ENCODE measurements around the gene VN1R5. TPM values are rescaled to one million over a fixed set of nuclear protein-coding genes. Genes with fewer than 3 reads are reported as not detected.
"Not testable (repeated sequence)": the region's sequence is repeated elsewhere in the genome, so short reads cannot be mapped to it uniquely, and the experiment has no call there.

VN1R5 gene
- total and polyA plus RNA-seq, 7 experiments from 2014 or later, result not detected

GRCh38 chr1:247212627-247213617 lies 43.0 kb upstream of the VN1R5 start:
- peaks cover 1 to 14% (median 8%) of the 10 kb centered on the region in 5 donors for H3K36me3 Mint-ChIP-seq

GRCh38 chr1:247216261-247216660 lies 39.6 kb upstream of the VN1R5 start:
- Histone ChIP-seq H3K4me1 (ENCODE audit: control insufficient read depth in 2 of 2, insufficient read depth in 2 of 2, low read length in 2 of 2) (no peaks in the 10 kb centered on the region), H3K4me3 (ENCODE audit: low read length) (no peak overlapping the region), H3K27me3 (ENCODE audit: control insufficient read depth in 2 of 2, insufficient read depth in 2 of 2, low read length in 2 of 2) (no peaks in the 10 kb centered on the region), H3K27ac (ENCODE audit: low read depth, low read length) (no peak overlapping the region), H3K9me3 (ENCODE audit: control insufficient read depth in 2 of 3, low read length in 3 of 3) (no peaks in the 10 kb centered on the region), H3K36me3 (ENCODE audit: control insufficient read depth in 2 of 3, insufficient read depth in 3 of 3, low read length in 3 of 3) (no peaks in the 10 kb centered on the region)
- peak overlapping the region in 6 of 10 donors; percentile 26 to 82 (median 54) for H3K4me3 Mint-ChIP-seq
- H3K27me3 Mint-ChIP-seq, result peaks cover under 1 to 9% (median 5%) of the 10 kb centered on the region in 5 donors
- H3K9me3 Mint-ChIP-seq, result peaks cover 0 to 5% (median 0%) of the 10 kb centered on the region in 11 donors
- no peak for ATAC-seq
- POLR2A ChIA-PET, result interaction anchor here (0.5 kb wide), 1 partner anchor 24 kb away, joined by 4 read pairs; no protein-coding TSS in a partner anchor
- peak overlapping the region in 1 of 9 donors; percentile 18 for H3K27ac Mint-ChIP-seq
- H3K4me1 Mint-ChIP-seq, result peaks cover 0 to 55% (median 34%) of the 10 kb centered on the region in 7 donors
- CTCF ChIA-PET, result no interaction called here
- H3K36me3 Mint-ChIP-seq, result peaks cover 0 to 5% (median 0%) of the 10 kb centered on the region in 5 donors
- intact Hi-C loops (cut with micrococcal nuclease), result no loop called here
- no peak for DNase-seq

More at GRCh38 chr1:247212627-247213617, 43.0 kb upstream of the VN1R5 start:
- peaks cover 0 to 3% (median under 1%) of the 10 kb centered on the region in 5 donors for H3K27me3 Mint-ChIP-seq
- Histone ChIP-seq H3K36me3 (ENCODE audit: control insufficient read depth in 2 of 3, insufficient read depth in 3 of 3, low read length in 3 of 3) (peaks cover 0 to 5% (median 0%) of the 10 kb centered on the region in 3 experiments), H3K4me3 (ENCODE audit: low read length) (no peak overlapping the region), H3K4me1 (ENCODE audit: control insufficient read depth in 2 of 2, insufficient read depth in 2 of 2, low read length in 2 of 2) (peaks cover 12 to 13% of the 10 kb centered on the region in 2 donors), H3K27ac (ENCODE audit: low read depth, low read length) (no peak overlapping the region), H3K9me3 (ENCODE audit: control insufficient read depth in 2 of 3, low read length in 3 of 3) (no peaks in the 10 kb centered on the region), H3K27me3 (ENCODE audit: control insufficient read depth in 2 of 2, insufficient read depth in 2 of 2, low read length in 2 of 2) (no peaks in the 10 kb centered on the region)
- ChIA-PET POLR2A (interaction anchor here (0.8 to 1.0 kb wide), 2 partner anchors 82 to 118 kb away, joined by 3 read pairs; no protein-coding TSS in a partner anchor), CTCF (interaction anchor here (1.0 kb wide), 1 partner anchor 44 kb away, joined by 4 read pairs; no protein-coding TSS in a partner anchor)
- peak overlapping the region in 4 of 10 donors; percentile 14 to 95 (median 61) for H3K4me3 Mint-ChIP-seq
- no peak for ATAC-seq
- DNase-seq, result no peak
- intact Hi-C loops (cut with micrococcal nuclease), result loop anchor here in 1 of 2 donors (5.0 kb wide), 2 partner anchors 91 to 194 kb away; no protein-coding TSS in a partner anchor
- peaks cover 14 to 80% (median 58%) of the 10 kb centered on the region in 7 donors for H3K4me1 Mint-ChIP-seq
- peak overlapping the region in 7 of 9 donors; percentile 30 to 93 (median 64) for H3K27ac Mint-ChIP-seq
- peaks cover 0 to 2% (median 0%) of the 10 kb centered on the region in 11 donors for H3K9me3 Mint-ChIP-seq

- Mint-ChIP-seq H3K9me3 (peaks cover 0 to 16% (median 6%) of the 10 kb centered on the region in 11 donors), H3K27me3 (peaks cover 5 to 18% (median 11%) of the 10 kb centered on the region in 5 donors), H3K4me3 (no peak overlapping the region), H3K36me3 (peaks cover 0 to 5% (median 0%) of the 10 kb centered on the region in 5 donors), H3K4me1 (peaks cover 0 to 36% (median 17%) of the 10 kb centered on the region in 7 donors), H3K27ac (no peak overlapping the region)
- H3K36me3 ChIP-seq (ENCODE audit: control insufficient read depth in 2 of 3, insufficient read depth in 3 of 3, low read length in 3 of 3), result no peaks in the 10 kb centered on the region
- no peaks in the 10 kb centered on the region for H3K9me3 ChIP-seq (ENCODE audit: control insufficient read depth in 2 of 3, low read length in 3 of 3)
- ATAC-seq, result no peak
- no peak for DNase-seq
- H3K27ac ChIP-seq (ENCODE audit: low read depth, low read length), result no peak overlapping the region
- CTCF ChIA-PET, result no interaction called here
- H3K4me1 ChIP-seq (ENCODE audit: control insufficient read depth in 2 of 2, insufficient read depth in 2 of 2, low read length in 2 of 2), result no peaks in the 10 kb centered on the region
- no peaks in the 10 kb centered on the region for H3K27me3 ChIP-seq (ENCODE audit: control insufficient read depth in 2 of 2, insufficient read depth in 2 of 2, low read length in 2 of 2)
- H3K4me3 ChIP-seq (ENCODE audit: low read length), result no peak overlapping the region
- intact Hi-C loops (cut with micrococcal nuclease), result no loop called here
- POLR2A ChIA-PET, result no interaction called here
These were observed 37.7 kb upstream of the VN1R5 start for GRCh38 chr1:247218121-247218651.

- H3K4me1 ChIP-seq (ENCODE audit: control insufficient read depth in 2 of 2, insufficient read depth in 2 of 2, low read length in 2 of 2); POLR2A ChIA-PET; CTCF ChIA-PET; DNase-seq; H3K36me3 ChIP-seq (ENCODE audit: control insufficient read depth in 2 of 3, insufficient read depth in 3 of 3, low read length in 3 of 3); intact Hi-C loops (cut with micrococcal nuclease); ATAC-seq; H3K27ac ChIP-seq (ENCODE audit: low read depth, low read length); H3K4me3 ChIP-seq (ENCODE audit: low read length); H3K27me3 ChIP-seq (ENCODE audit: control insufficient read depth in 2 of 2, insufficient read depth in 2 of 2, low read length in 2 of 2); H3K27ac Mint-ChIP-seq; H3K4me3 Mint-ChIP-seq; H3K9me3 ChIP-seq (ENCODE audit: control insufficient read depth in 2 of 3, low read length in 3 of 3): not testable (repeated sequence)
- Mint-ChIP-seq H3K4me1 (peaks cover 0 to 15% (median 7%) of the 10 kb centered on the region in 7 donors), H3K9me3 (peaks cover 6 to 35% (median 17%) of the 10 kb centered on the region in 11 donors), H3K27me3 (peaks cover 3 to 28% (median 16%) of the 10 kb centered on the region in 5 donors), H3K36me3 (peaks cover 0 to 12% (median 7%) of the 10 kb centered on the region in 5 donors)
These were observed 35.6 kb upstream of the VN1R5 start for GRCh38 chr1:247220280-247220679.

- H3K27me3 ChIP-seq (ENCODE audit: control insufficient read depth in 2 of 2, insufficient read depth in 2 of 2, low read length in 2 of 2), result no peaks in the 10 kb centered on the region
- H3K27ac ChIP-seq (ENCODE audit: low read depth, low read length), result no peak overlapping the region
- Mint-ChIP-seq H3K9me3 (peaks cover 6 to 52% (median 19%) of the 10 kb centered on the region in 11 donors), H3K4me1 (no peaks in the 10 kb centered on the region), H3K4me3 (no peak overlapping the region), H3K27ac (no peak overlapping the region), H3K27me3 (peaks cover 3 to 33% (median 16%) of the 10 kb centered on the region in 5 donors), H3K36me3 (peaks cover 0 to 12% (median 7%) of the 10 kb centered on the region in 5 donors)
- POLR2A ChIA-PET, result interaction anchor here (0.6 kb wide), 1 partner anchor 586 kb away, joined by 3 read pairs; no protein-coding TSS in a partner anchor
- CTCF ChIA-PET, result no interaction called here
- no peaks in the 10 kb centered on the region for H3K36me3 ChIP-seq (ENCODE audit: control insufficient read depth in 2 of 3, insufficient read depth in 3 of 3, low read length in 3 of 3)
- ATAC-seq (no peak), DNase-seq (no peak)
- H3K9me3 ChIP-seq (ENCODE audit: control insufficient read depth in 2 of 3, low read length in 3 of 3), result peaks cover 0 to under 1% (median 0%) of the 10 kb centered on the region in 3 experiments
- H3K4me1 ChIP-seq (ENCODE audit: control insufficient read depth in 2 of 2, insufficient read depth in 2 of 2, low read length in 2 of 2), result no peaks in the 10 kb centered on the region
- no peak overlapping the region for H3K4me3 ChIP-seq (ENCODE audit: low read length)
- intact Hi-C loops (cut with micrococcal nuclease), result no loop called here
These were observed 33.0 kb upstream of the VN1R5 start for GRCh38 chr1:247222840-247223239.

- H3K36me3 ChIP-seq (ENCODE audit: control insufficient read depth in 2 of 3, insufficient read depth in 3 of 3, low read length in 3 of 3), result no peaks in the 10 kb centered on the region
- Mint-ChIP-seq H3K9me3 (peaks cover 13 to 66% (median 30%) of the 10 kb centered on the region in 11 donors), H3K36me3 (peaks cover 0 to 14% (median 4%) of the 10 kb centered on the region in 5 donors), H3K4me3 (no peak overlapping the region), H3K27ac (no peak overlapping the region), H3K27me3 (peaks cover 0 to 33% (median 10%) of the 10 kb centered on the region in 5 donors), H3K4me1 (no peaks in the 10 kb centered on the region)
- no peak for DNase-seq
- ChIA-PET POLR2A (no interaction called here), CTCF (interaction anchor here (0.6 kb wide), 1 partner anchor 824 kb away, joined by 3 read pairs; no protein-coding TSS in a partner anchor)
- peaks cover 0 to 7% (median 0%) of the 10 kb centered on the region in 3 experiments for H3K9me3 ChIP-seq (ENCODE audit: control insufficient read depth in 2 of 3, low read length in 3 of 3)
- ATAC-seq, result no peak
- H3K27ac ChIP-seq (ENCODE audit: low read depth, low read length), result no peak overlapping the region
- H3K27me3 ChIP-seq (ENCODE audit: control insufficient read depth in 2 of 2, insufficient read depth in 2 of 2, low read length in 2 of 2), result no peaks in the 10 kb centered on the region
- intact Hi-C loops (cut with micrococcal nuclease), result no loop called here
- H3K4me1 ChIP-seq (ENCODE audit: control insufficient read depth in 2 of 2, insufficient read depth in 2 of 2, low read length in 2 of 2), result no peaks in the 10 kb centered on the region
- H3K4me3 ChIP-seq (ENCODE audit: low read length), result no peak overlapping the region
These were observed 31.1 kb upstream of the VN1R5 start for GRCh38 chr1:247224822-247225221.

All from naive thymus-derived CD4-positive, alpha-beta T cell (primary cell).